Right atrium auricular region (tissue), 2 donors: ENCODE results near the gene SNX18. TPM values are rescaled to one million over a fixed set of nuclear protein-coding genes. Genes with fewer than 3 reads are reported as not detected.
"Not testable (repeated sequence)": the region's sequence is repeated elsewhere in the genome, so short reads cannot be mapped to it uniquely, and the experiment has no call there.

Experiments
- DNase-seq: peaks from one replicate; pipeline ENCODE4 v3.0.0-alpha.2; 2019; ENCODE audit warnings: low spot score
- H3K27ac ChIP-seq, 2 donors: fragments of 200-600 bp; sonication (generic); 1 replicate in 1 of 2; 2 replicates in 1 of 2; pipeline ENCODE4 v1.5.1; 2016 to 2019
- H3K27me3 ChIP-seq, 2 donors: fragments of 200-600 bp; sonication (generic); one replicate each; pipeline versions ENCODE4 v1.5.1 to v1.6.0; 2017 to 2019
- H3K36me3 ChIP-seq: fragments of 200-600 bp; sonication (generic); one replicate; pipeline ENCODE4 v1.5.1; 2016
- H3K4me1 ChIP-seq, 2 donors: fragments of 200-600 bp; sonication (generic); one replicate each; pipeline versions ENCODE4 v1.5.1 to v1.6.0; 2017 to 2019
- H3K4me3 ChIP-seq, 2 donors: fragments of 200-600 bp; sonication (generic); 1 replicate in 1 of 2; 2 replicates in 1 of 2; pipeline ENCODE4 v1.5.1; 2017 to 2019; ENCODE audit warnings: mild to moderate bottlenecking in 1 of 2, moderate library complexity in 1 of 2
- H3K9me3 ChIP-seq, 2 donors: fragments of 200-600 bp; sonication (generic); one replicate each; pipeline ENCODE4 v1.5.1; 2019
- CTCF ChIP-seq, 2 donors: fragments of 200-600 bp; sonication (generic); IDR thresholded peaks; one replicate each; pipeline ENCODE4 v1.5.1; 2019; ENCODE audit warnings: antibody characterized with exemption in 2 of 2
- total RNA-seq, 2 donors: library from RNA; depleted of rRNA; stranded (reverse); fragments of >200 nt; gene quantifications; one replicate each; pipeline ENCODE4 v1.1.0, GENCODE V29; 2016

The SNX18 gene
- total RNA-seq, 2 donors from 2014 or later, result 15.8 to 22.2 TPM

GRCh38 chr5:54477941-54478478 is 39.5 kb upstream of the SNX18 start:
- H3K36me3 ChIP-seq, result no peaks in the 10 kb centered on the region
- no peak for TF ChIP-seq CTCF (IDR thresholded peaks at IDR 0.05)
- no peak overlapping the region for H3K4me3 ChIP-seq
- no peaks in the 10 kb centered on the region for H3K9me3 ChIP-seq
- no peak overlapping the region for H3K27ac ChIP-seq
- no peaks in the 10 kb centered on the region for H3K27me3 ChIP-seq
- DNase-seq, result no peak
- no peaks in the 10 kb centered on the region for H3K4me1 ChIP-seq

- Histone ChIP-seq H3K4me3 (no peak overlapping the region), H3K4me1 (peaks cover 0 to 5% of the 10 kb centered on the region in 2 donors), H3K27me3 (no peaks in the 10 kb centered on the region), H3K36me3 (no peaks in the 10 kb centered on the region), H3K9me3 (no peaks in the 10 kb centered on the region), H3K27ac (no peak overlapping the region)
- no peak for TF ChIP-seq CTCF (IDR thresholded peaks at IDR 0.05)
- no peak for DNase-seq
Measured at GRCh38 chr5:54480296-54480695, 37.3 kb upstream of the SNX18 start.

- H3K4me1 ChIP-seq, result peaks cover 0 to 5% of the 10 kb centered on the region in 2 donors
- DNase-seq, result no peak
- TF ChIP-seq CTCF (IDR thresholded peaks at IDR 0.05), result no peak
- no peaks in the 10 kb centered on the region for H3K27me3 ChIP-seq
- no peak overlapping the region for H3K27ac ChIP-seq
- H3K36me3 ChIP-seq, result no peaks in the 10 kb centered on the region
- H3K4me3 ChIP-seq, result no peak overlapping the region
- H3K9me3 ChIP-seq, result no peaks in the 10 kb centered on the region
Measured at GRCh38 chr5:54484219-54484894, 33.2 kb upstream of the SNX18 start.

- not testable (repeated sequence) for H3K4me1 ChIP-seq, H3K9me3 ChIP-seq, H3K4me3 ChIP-seq, H3K27me3 ChIP-seq, H3K36me3 ChIP-seq, DNase-seq, H3K27ac ChIP-seq
Measured at GRCh38 chr5:54485659-54486058, 31.9 kb upstream of the SNX18 start.

GRCh38 chr5:54489648-54489979 is 27.9 kb upstream of the SNX18 start:
- not testable (repeated sequence) for H3K4me3 ChIP-seq, DNase-seq, H3K9me3 ChIP-seq, H3K27ac ChIP-seq, H3K27me3 ChIP-seq, H3K4me1 ChIP-seq, H3K36me3 ChIP-seq

GRCh38 chr5:54491326-54491725 is 26.2 kb upstream of the SNX18 start:
- no peak overlapping the region for H3K4me3 ChIP-seq
- no peaks in the 10 kb centered on the region for H3K9me3 ChIP-seq
- H3K27me3 ChIP-seq, result no peaks in the 10 kb centered on the region
- no peaks in the 10 kb centered on the region for H3K36me3 ChIP-seq
- no peak for DNase-seq
- no peaks in the 10 kb centered on the region for H3K4me1 ChIP-seq
- H3K27ac ChIP-seq, result no peak overlapping the region
- no peak for TF ChIP-seq CTCF (IDR thresholded peaks at IDR 0.05)

GRCh38 chr5:54492178-54492577 is 25.4 kb upstream of the SNX18 start:
- TF ChIP-seq CTCF (IDR thresholded peaks at IDR 0.05), result no peak
- no peak for DNase-seq
- Histone ChIP-seq H3K4me1 (no peaks in the 10 kb centered on the region), H3K27ac (no peak overlapping the region), H3K27me3 (no peaks in the 10 kb centered on the region), H3K36me3 (no peaks in the 10 kb centered on the region), H3K9me3 (no peaks in the 10 kb centered on the region), H3K4me3 (no peak overlapping the region)
